ENCODE measurements around the gene TBX6. TPM values are rescaled to one million over a fixed set of nuclear protein-coding genes. Genes with fewer than 3 reads are reported as not detected.

TBX6 gene
- total RNA-seq, 1 donor from 2014 or later = 1.3 TPM

GRCh38 chr16:30068333-30068732 is 23.4 kb downstream of the TBX6 start:
- peak overlapping the region; percentile 98 for H3K4me3 ChIP-seq (ENCODE audit: low read depth, low read length)
- no peak for TF ChIP-seq CTCF (conservative IDR thresholded peaks at IDR 0.05; ENCODE audit: low read depth, low read length)
- no peak for DNase-seq (ENCODE audit: low read depth)

- TF ChIP-seq CTCF (conservative IDR thresholded peaks at IDR 0.05; ENCODE audit: low read depth, low read length) = no peak
- DNase-seq (ENCODE audit: low read depth) = no peak
- peak overlapping the region; percentile 98 for H3K4me3 ChIP-seq (ENCODE audit: low read depth, low read length)
Measured at GRCh38 chr16:30067584-30067916, 24.2 kb downstream of the TBX6 start.

- DNase-seq (ENCODE audit: low read depth) = no peak
- peak overlapping the region; percentile 98 for H3K4me3 ChIP-seq (ENCODE audit: low read depth, low read length)
- no peak for TF ChIP-seq CTCF (conservative IDR thresholded peaks at IDR 0.05; ENCODE audit: low read depth, low read length)
Measured at GRCh38 chr16:30066761-30067583, 24.8 kb downstream of the TBX6 start.

DNA sequence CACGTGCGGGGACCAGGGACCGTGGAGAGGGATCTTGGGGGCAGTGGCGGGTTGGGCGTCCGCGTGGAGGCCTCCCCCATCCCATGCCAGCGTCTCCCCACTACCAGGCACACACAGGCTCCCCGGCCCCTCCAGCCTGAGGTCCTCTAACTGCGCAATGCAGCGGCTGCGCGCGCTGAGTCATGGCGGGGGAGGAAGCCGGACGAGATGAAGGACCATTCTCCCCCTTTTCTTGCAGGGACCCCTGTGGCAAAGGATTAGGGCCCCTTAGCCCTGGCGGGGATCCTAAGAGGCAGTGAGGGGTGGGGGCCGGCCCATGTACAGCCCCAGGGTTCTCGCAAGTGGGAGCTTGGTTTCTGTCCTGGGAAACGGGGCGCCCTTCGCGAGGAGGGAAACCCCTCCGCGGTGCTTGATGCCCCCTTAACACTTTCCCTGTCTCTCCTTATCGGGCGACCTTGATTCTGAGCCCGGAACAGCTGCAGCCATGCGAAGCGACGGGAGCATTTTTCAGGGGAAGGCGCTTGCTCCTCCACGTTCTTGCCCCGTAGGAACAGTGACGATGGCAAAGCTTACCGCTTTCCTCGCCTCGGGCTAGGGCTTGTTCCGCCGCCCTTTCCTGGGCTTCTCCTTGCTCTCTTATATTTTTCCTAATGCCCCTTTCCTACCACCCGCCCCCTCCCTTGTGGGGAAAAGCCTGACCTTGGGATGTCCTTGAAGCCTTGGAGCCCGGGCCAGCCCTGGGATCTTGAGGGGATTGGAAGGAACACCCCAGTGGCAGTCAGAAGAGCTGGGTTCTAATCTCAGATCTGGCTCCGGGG is 25.6 kb downstream of the TBX6 start:
- no peak for DNase-seq (ENCODE audit: low read depth)
- no peak for TF ChIP-seq CTCF (conservative IDR thresholded peaks at IDR 0.05; ENCODE audit: low read depth, low read length)
- peak overlapping the region; percentile 98 for H3K4me3 ChIP-seq (ENCODE audit: low read depth, low read length)

DNA sequence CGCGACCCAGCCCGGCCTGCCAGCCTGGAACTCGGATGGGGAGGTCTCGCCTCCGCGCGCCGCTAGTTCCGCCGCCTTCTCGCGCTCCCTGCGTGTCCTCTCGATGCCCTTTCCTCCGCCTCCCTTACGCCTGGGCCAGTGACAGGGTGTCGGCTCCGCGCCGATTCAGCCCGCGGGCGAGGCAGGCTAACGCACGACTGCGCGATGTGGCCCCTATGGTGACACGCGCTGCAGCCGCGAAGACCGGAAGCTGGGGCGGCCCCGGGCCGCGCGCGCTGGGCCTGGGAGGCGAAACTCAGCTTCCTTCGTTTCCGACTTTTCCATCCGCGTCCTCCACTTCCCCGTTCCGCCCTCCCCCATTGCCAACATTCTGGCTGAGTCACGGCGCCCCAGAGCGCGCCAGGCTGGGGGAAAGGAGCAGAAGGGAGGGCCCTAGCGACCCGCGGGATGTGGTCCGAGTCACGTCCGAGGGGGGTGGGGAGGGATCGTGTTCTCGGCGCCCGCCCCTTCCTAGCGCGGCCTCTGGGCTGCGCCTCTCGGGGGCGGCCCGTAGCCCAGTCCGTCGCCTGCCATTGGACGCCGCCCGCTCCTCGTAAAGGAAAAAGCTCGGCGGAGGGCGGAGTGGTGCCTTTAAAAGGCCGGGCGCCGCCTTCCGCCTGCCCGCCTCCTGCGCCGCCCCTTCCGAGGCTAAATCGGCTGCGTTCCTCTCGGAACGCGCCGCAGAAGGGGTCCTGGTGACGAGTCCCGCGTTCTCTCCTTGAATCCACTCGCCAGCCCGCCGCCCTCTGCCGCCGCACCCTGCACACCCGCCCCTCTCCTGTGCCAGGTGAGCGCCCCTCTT is 26.4 kb downstream of the TBX6 start, which contains the start of gene ALDOA:
Gene ALDOA, plus strand, starts transcription at position 659 of the 841 bp plus-strand sequence. CDS start 1,138 bp downstream, outside the sequence.
- peak; percentile 70 for DNase-seq (ENCODE audit: low read depth)
- H3K4me3 ChIP-seq (ENCODE audit: low read depth, low read length) = peak within 1 kb of the TSS; percentile 98
- no peak for TF ChIP-seq CTCF (conservative IDR thresholded peaks at IDR 0.05; ENCODE audit: low read depth, low read length)

- peak overlapping the region; percentile 98 for H3K4me3 ChIP-seq (ENCODE audit: low read depth, low read length)
- TF ChIP-seq CTCF (conservative IDR thresholded peaks at IDR 0.05; ENCODE audit: low read depth, low read length) = no peak
- DNase-seq (ENCODE audit: low read depth) = no peak
Measured at GRCh38 chr16:30064729-30065101, 27.0 kb downstream of the TBX6 start.

Measured in epithelial cell of proximal tubule (primary cell).